HepG2 (cell line): ENCODE results near the gene DLAT. TPM values are rescaled to one million over a fixed set of nuclear protein-coding genes. Genes with fewer than 3 reads are reported as not detected.
"Not testable (repeated sequence)": the region's sequence is repeated elsewhere in the genome, so short reads cannot be mapped to it uniquely, and the experiment has no call there.

Source experiments
- ATF2 ChIP-seq: sonication (generic); formaldehyde crosslinking; IDR thresholded peaks from 2 replicates; pipeline ENCODE4 v1.4.0; 2020; ENCODE audit warnings: missing genetic modification reagents
- CBX5 ChIP-seq: sonication (generic); formaldehyde crosslinking; IDR thresholded peaks from 2 replicates; pipeline ENCODE4 v1.4.0; 2020; ENCODE audit warnings: missing genetic modification reagents, borderline replicate concordance
- ELF3 ChIP-seq: IDR thresholded peaks from 2 replicates; pipeline ENCODE4 v1.6.1; 2016; ENCODE audit warnings: missing genetic modification reagents, missing compliant biosample characterization
- FOXA3 ChIP-seq: IDR thresholded peaks from 2 replicates; pipeline ENCODE4 v1.6.1; 2016; ENCODE audit warnings: missing genetic modification reagents, missing compliant biosample characterization
- FOXC1 ChIP-seq: sonication (generic); formaldehyde crosslinking; IDR thresholded peaks from 2 replicates; pipeline ENCODE4 v1.8.0; 2022; ENCODE audit warnings: mild to moderate bottlenecking, missing genetic modification reagents, borderline replicate concordance
- GFI1 ChIP-seq: sonication (generic); formaldehyde crosslinking; IDR thresholded peaks from 2 replicates; pipeline ENCODE4 v1.5.0; 2020; ENCODE audit warnings: missing genetic modification reagents, mild to moderate bottlenecking, borderline replicate concordance
- IRF2 ChIP-seq: IDR thresholded peaks from 2 replicates; pipeline ENCODE4 v1.6.1; 2018; ENCODE audit warnings: missing genetic modification reagents, missing compliant biosample characterization
- KLF9 ChIP-seq: IDR thresholded peaks from 2 replicates; pipeline ENCODE4 v1.6.1; 2016; ENCODE audit warnings: low read depth
- MIER3 ChIP-seq: IDR thresholded peaks from 2 replicates; pipeline ENCODE4 v1.6.1; 2016; ENCODE audit warnings: missing compliant biosample characterization, borderline replicate concordance
- MTA1 ChIP-seq: sonication (generic); formaldehyde crosslinking; IDR thresholded peaks from 2 replicates; pipeline ENCODE4 v1.4.0; 2020; ENCODE audit warnings: missing genetic modification reagents, mild to moderate bottlenecking, borderline replicate concordance
- NRL ChIP-seq: sonication (generic); formaldehyde crosslinking; IDR thresholded peaks from 2 replicates; pipeline ENCODE4 v1.5.0; 2020; ENCODE audit warnings: missing genetic modification reagents, mild to moderate bottlenecking, moderate library complexity, borderline replicate concordance
- RBAK ChIP-seq: sonication (generic); formaldehyde crosslinking; IDR thresholded peaks from 2 replicates; pipeline ENCODE4 v1.5.1; 2020; ENCODE audit warnings: mild to moderate bottlenecking, missing genetic modification reagents
- REPIN1 ChIP-seq: sonication (generic); formaldehyde crosslinking; IDR thresholded peaks from 2 replicates; pipeline ENCODE4 v1.8.0; 2022; ENCODE audit warnings: missing genetic modification reagents, low read depth, mild to moderate bottlenecking, borderline replicate concordance
- SMAD9 ChIP-seq: sonication (generic); formaldehyde crosslinking; IDR thresholded peaks from 2 replicates; pipeline ENCODE4 v1.5.1; 2020; ENCODE audit warnings: mild to moderate bottlenecking, missing genetic modification reagents
- SP1 ChIP-seq, 2 experiments: fragments of 450-650 bp in 1 of 2; sonication (generic) in 1 of 2; formaldehyde crosslinking in 1 of 2; IDR thresholded peaks; 2 replicates each; pipeline versions ENCODE4 v1.4.0 to v1.6.1; 2016 to 2020; ENCODE audit warnings: missing genetic modification reagents in 1 of 2
- ZFX ChIP-seq: sonication (generic); formaldehyde crosslinking; IDR thresholded peaks from 2 replicates; pipeline ENCODE4 v1.4.0; 2020; ENCODE audit warnings: mild to moderate bottlenecking, low read depth, missing genetic modification reagents, moderate library complexity
- ZNF615 ChIP-seq: sonication (generic); formaldehyde crosslinking; IDR thresholded peaks from 2 replicates; pipeline ENCODE4 v1.5.0; 2020; ENCODE audit warnings: mild to moderate bottlenecking, missing genetic modification reagents, borderline replicate concordance
- ZNF792 ChIP-seq: IDR thresholded peaks from 2 replicates; pipeline ENCODE4 v1.6.1; 2016
- polyA plus RNA-seq, 8 experiments: library from polyadenylated mRNA; depleted of rRNA in 3 of 8; stranded (reverse) in 7 of 8; unstranded in 1 of 8; fragments of >200 nt; fragmentation: Illumina TruSeq in 4 of 8; extraction: Trizol in 4 of 8; gene quantifications; 2 replicates each; pipeline versions ENCODE4 v1.2.1 to v1.2.3, GENCODE V29; 2011 to 2016; ENCODE audit warnings: low read depth in 4 of 8, missing spikeins in 1 of 8, mixed read lengths in 1 of 8; ENCODE audit not compliant: insufficient read depth in 1 of 8
- total RNA-seq, 5 experiments: library from RNA; depleted of rRNA; stranded (reverse); fragments of >200 nt; fragmentation: Illumina TruSeq; extraction: Trizol; gene quantifications; 2 replicates each; pipeline ENCODE4 v1.2.3, GENCODE V29; 2016; ENCODE audit warnings: low read depth in 1 of 5
- TF ChIP-seq, protein P1 (sequence below): sonication (generic); formaldehyde crosslinking; IDR thresholded peaks from 2 replicates; pipeline ENCODE4 v1.5.1; 2020; ENCODE audit warnings: mild to moderate bottlenecking, missing genetic modification reagents, moderate library complexity
- TF ChIP-seq, protein P2 (sequence below): sonication (generic); formaldehyde crosslinking; IDR thresholded peaks from 2 replicates; pipeline ENCODE4 v1.5.0; 2020; ENCODE audit warnings: mild to moderate bottlenecking, missing genetic modification reagents, borderline replicate concordance

DLAT gene
- total and polyA plus RNA-seq, 2 of the 13 experiments (the other 11 are each of a cell fraction or from before 2014, with no cell fraction given) = 26.4 to 62.2 TPM

- TF ChIP-seq, protein P1, sequence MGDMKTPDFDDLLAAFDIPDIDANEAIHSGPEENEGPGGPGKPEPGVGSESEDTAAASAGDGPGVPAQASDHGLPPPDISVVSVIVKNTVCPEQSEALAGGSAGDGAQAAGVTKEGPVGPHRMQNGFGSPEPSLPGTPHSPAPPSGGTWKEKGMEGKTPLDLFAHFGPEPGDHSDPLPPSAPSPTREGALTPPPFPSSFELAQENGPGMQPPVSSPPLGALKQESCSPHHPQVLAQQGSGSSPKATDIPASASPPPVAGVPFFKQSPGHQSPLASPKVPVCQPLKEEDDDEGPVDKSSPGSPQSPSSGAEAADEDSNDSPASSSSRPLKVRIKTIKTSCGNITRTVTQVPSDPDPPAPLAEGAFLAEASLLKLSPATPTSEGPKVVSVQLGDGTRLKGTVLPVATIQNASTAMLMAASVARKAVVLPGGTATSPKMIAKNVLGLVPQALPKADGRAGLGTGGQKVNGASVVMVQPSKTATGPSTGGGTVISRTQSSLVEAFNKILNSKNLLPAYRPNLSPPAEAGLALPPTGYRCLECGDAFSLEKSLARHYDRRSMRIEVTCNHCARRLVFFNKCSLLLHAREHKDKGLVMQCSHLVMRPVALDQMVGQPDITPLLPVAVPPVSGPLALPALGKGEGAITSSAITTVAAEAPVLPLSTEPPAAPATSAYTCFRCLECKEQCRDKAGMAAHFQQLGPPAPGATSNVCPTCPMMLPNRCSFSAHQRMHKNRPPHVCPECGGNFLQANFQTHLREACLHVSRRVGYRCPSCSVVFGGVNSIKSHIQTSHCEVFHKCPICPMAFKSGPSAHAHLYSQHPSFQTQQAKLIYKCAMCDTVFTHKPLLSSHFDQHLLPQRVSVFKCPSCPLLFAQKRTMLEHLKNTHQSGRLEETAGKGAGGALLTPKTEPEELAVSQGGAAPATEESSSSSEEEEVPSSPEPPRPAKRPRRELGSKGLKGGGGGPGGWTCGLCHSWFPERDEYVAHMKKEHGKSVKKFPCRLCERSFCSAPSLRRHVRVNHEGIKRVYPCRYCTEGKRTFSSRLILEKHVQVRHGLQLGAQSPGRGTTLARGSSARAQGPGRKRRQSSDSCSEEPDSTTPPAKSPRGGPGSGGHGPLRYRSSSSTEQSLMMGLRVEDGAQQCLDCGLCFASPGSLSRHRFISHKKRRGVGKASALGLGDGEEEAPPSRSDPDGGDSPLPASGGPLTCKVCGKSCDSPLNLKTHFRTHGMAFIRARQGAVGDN (CRISPR knock-in tag) = peak; percentile 91
- TF ChIP-seq ELF3 (CRISPR knock-in tag) (0 out of 2 replicates have a peak, but pooled peaks have one; percentile 47), IRF2 (0 out of 2 replicates have a peak, but pooled peaks have one; percentile 18), SMAD9 (CRISPR knock-in tag) (0 out of 2 replicates have a peak, but pooled peaks have one; percentile 38), REPIN1 (CRISPR knock-in tag) (peak; percentile 41; the same call in 1 of the 2 replicates), MTA1 (peak; percentile 75; the same call in 1 of the 2 replicates), NRL (peak; percentile 83), RBAK (CRISPR knock-in tag) (peak; percentile 96), FOXA3 (CRISPR knock-in tag) (peak; percentile 87), CBX5 (CRISPR knock-in tag) (peak; percentile 67; the same call in 1 of the 2 replicates), SP1 (CRISPR knock-in tag; IDR thresholded peaks at IDR 0.05) (0 out of 2 replicates have a peak, but pooled peaks have one; percentile 16), ZFX (CRISPR knock-in tag) (peak; percentile 51; the same call in 1 of the 2 replicates), ATF2 (CRISPR knock-in tag) (peak; percentile 26; the same call in 1 of the 2 replicates), ZNF615 (CRISPR knock-in tag) (0 out of 2 replicates have a peak, but pooled peaks have one; percentile 77), ZNF792 (CRISPR knock-in tag) (peak; percentile 78), MIER3 (CRISPR knock-in tag) (peak; percentile 78; the same call in 1 of the 2 replicates), GFI1 (CRISPR knock-in tag) (peak; percentile 55; the same call in 1 of the 2 replicates), FOXC1 (CRISPR knock-in tag) (peak; percentile 87; the same call in 1 of the 2 replicates), KLF9 (CRISPR knock-in tag) (0 out of 2 replicates have a peak, but pooled peaks have one; percentile 50)
- TF ChIP-seq SP1 (IDR thresholded peaks at IDR 0.05) = not testable (repeated sequence)
- TF ChIP-seq, protein P2, sequence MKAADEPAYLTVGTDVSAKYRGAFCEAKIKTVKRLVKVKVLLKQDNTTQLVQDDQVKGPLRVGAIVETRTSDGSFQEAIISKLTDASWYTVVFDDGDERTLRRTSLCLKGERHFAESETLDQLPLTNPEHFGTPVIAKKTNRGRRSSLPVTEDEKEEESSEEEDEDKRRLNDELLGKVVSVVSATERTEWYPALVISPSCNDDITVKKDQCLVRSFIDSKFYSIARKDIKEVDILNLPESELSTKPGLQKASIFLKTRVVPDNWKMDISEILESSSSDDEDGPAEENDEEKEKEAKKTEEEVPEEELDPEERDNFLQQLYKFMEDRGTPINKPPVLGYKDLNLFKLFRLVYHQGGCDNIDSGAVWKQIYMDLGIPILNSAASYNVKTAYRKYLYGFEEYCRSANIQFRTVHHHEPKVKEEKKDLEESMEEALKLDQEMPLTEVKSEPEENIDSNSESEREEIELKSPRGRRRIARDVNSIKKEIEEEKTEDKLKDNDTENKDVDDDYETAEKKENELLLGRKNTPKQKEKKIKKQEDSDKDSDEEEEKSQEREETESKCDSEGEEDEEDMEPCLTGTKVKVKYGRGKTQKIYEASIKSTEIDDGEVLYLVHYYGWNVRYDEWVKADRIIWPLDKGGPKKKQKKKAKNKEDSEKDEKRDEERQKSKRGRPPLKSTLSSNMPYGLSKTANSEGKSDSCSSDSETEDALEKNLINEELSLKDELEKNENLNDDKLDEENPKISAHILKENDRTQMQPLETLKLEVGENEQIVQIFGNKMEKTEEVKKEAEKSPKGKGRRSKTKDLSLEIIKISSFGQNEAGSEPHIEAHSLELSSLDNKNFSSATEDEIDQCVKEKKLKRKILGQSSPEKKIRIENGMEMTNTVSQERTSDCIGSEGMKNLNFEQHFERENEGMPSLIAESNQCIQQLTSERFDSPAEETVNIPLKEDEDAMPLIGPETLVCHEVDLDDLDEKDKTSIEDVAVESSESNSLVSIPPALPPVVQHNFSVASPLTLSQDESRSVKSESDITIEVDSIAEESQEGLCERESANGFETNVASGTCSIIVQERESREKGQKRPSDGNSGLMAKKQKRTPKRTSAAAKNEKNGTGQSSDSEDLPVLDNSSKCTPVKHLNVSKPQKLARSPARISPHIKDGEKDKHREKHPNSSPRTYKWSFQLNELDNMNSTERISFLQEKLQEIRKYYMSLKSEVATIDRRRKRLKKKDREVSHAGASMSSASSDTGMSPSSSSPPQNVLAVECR (CRISPR knock-in tag) = peak; percentile 58; the same call in 1 of the 2 replicates
Measured at GRCh38 chr11:112006095-112006441, 19.1 kb upstream of the DLAT start (continued).
